Central memory CD8-positive, alpha-beta T cell (primary cell): Measurements from ENCODE around the gene RCAN1.

Experiments used
- ATAC-seq: fragments of 150-1000 bp; cut with Tn5 transposase; replicated peaks from 2 replicates; pipeline ENCODE4 v1.10.0; 2022; ENCODE audit warnings: mild to moderate bottlenecking, moderate FRiP score, moderate number of reproducible peaks; ENCODE audit not compliant: poor library complexity, severe bottlenecking; ENCODE audit errors: extremely low read depth
- DNase-seq, 2 donors: peaks; one replicate each; pipeline ENCODE4 v3.0.0; 2021; ENCODE audit warnings: low spot score in 2 of 2
- H3K27ac Mint-ChIP-seq: one replicate; pipeline ENCODE4 v1.8.0; 2022; ENCODE audit warnings: low read depth, mild to moderate bottlenecking, moderate library complexity, mixed read lengths
- H3K27me3 Mint-ChIP-seq: one replicate; pipeline ENCODE4 v1.8.0; 2022; ENCODE audit warnings: mixed read lengths
- H3K36me3 Mint-ChIP-seq: one replicate; pipeline ENCODE4 v1.8.0; 2022; ENCODE audit warnings: mild to moderate bottlenecking, moderate library complexity, mixed read lengths; ENCODE audit not compliant: insufficient read depth
- H3K4me1 Mint-ChIP-seq: one replicate; pipeline ENCODE4 v1.8.0; 2022; ENCODE audit warnings: mixed read lengths
- H3K4me3 Mint-ChIP-seq: one replicate; pipeline ENCODE4 v1.8.0; 2022; ENCODE audit warnings: mild to moderate bottlenecking, moderate library complexity, mixed read lengths
- H3K9me3 Mint-ChIP-seq: one replicate; pipeline ENCODE4 v1.8.0; 2022; ENCODE audit warnings: mixed read lengths

The RCAN1 gene

GRCh38 chr21:34536311-34536710 lies 78.6 kb downstream of the RCAN1 start:
- ATAC-seq, result no peak
- H3K27ac Mint-ChIP-seq, result no peak overlapping the region
- no peak overlapping the region for H3K4me3 Mint-ChIP-seq
- H3K9me3 Mint-ChIP-seq, result no peaks in the 10 kb centered on the region
- H3K36me3 Mint-ChIP-seq, result peaks cover 4% of the 10 kb centered on the region
- H3K27me3 Mint-ChIP-seq, result no peaks in the 10 kb centered on the region
- DNase-seq, result no peak
- peaks cover 21% of the 10 kb centered on the region for H3K4me1 Mint-ChIP-seq

GRCh38 chr21:34535886-34536285 lies 79.0 kb downstream of the RCAN1 start:
- Mint-ChIP-seq H3K36me3 (peaks cover 4% of the 10 kb centered on the region), H3K27ac (no peak overlapping the region)

GRCh38 chr21:34534522-34534921 lies 80.4 kb downstream of the RCAN1 start:
- Mint-ChIP-seq H3K4me1 (peaks cover 28% of the 10 kb centered on the region), H3K4me3 (no peak overlapping the region), H3K36me3 (peaks cover 3% of the 10 kb centered on the region), H3K27me3 (no peaks in the 10 kb centered on the region), H3K27ac (no peak overlapping the region), H3K9me3 (peaks cover 5% of the 10 kb centered on the region)
- DNase-seq (no peak), ATAC-seq (no peak)

More at GRCh38 chr21:34535886-34536285, 79.0 kb downstream of the RCAN1 start:
- H3K4me3 Mint-ChIP-seq, result no peak overlapping the region
- DNase-seq (no peak), ATAC-seq (no peak)
- no peaks in the 10 kb centered on the region for H3K9me3 Mint-ChIP-seq
- H3K27me3 Mint-ChIP-seq, result no peaks in the 10 kb centered on the region
- H3K4me1 Mint-ChIP-seq, result peaks cover 23% of the 10 kb centered on the region

GRCh38 chr21:34533938-34534337 lies 81.0 kb downstream of the RCAN1 start:
- Mint-ChIP-seq H3K4me3 (no peak overlapping the region), H3K4me1 (peaks cover 28% of the 10 kb centered on the region), H3K27me3 (no peaks in the 10 kb centered on the region), H3K36me3 (peaks cover 3% of the 10 kb centered on the region), H3K9me3 (peaks cover 5% of the 10 kb centered on the region), H3K27ac (no peak overlapping the region)
- DNase-seq (no peak), ATAC-seq (no peak)

- Mint-ChIP-seq H3K27me3 (no peaks in the 10 kb centered on the region), H3K27ac (no peak overlapping the region), H3K9me3 (peaks cover 5% of the 10 kb centered on the region), H3K36me3 (no peaks in the 10 kb centered on the region), H3K4me1 (peaks cover 36% of the 10 kb centered on the region), H3K4me3 (no peak overlapping the region)
- DNase-seq (no peak), ATAC-seq (no peak)
Measured at GRCh38 chr21:34531399-34531798, 83.5 kb downstream of the RCAN1 start.

GRCh38 chr21:34530261-34530660 lies 84.7 kb downstream of the RCAN1 start:
- Mint-ChIP-seq H3K4me3 (no peak overlapping the region), H3K36me3 (no peaks in the 10 kb centered on the region), H3K27ac (no peak overlapping the region), H3K27me3 (no peaks in the 10 kb centered on the region), H3K4me1 (peaks cover 39% of the 10 kb centered on the region), H3K9me3 (peaks cover 5% of the 10 kb centered on the region)
- ATAC-seq (no peak), DNase-seq (no peak)

- H3K4me3 Mint-ChIP-seq, result no peak overlapping the region
- peaks cover 5% of the 10 kb centered on the region for H3K9me3 Mint-ChIP-seq
- H3K27ac Mint-ChIP-seq, result no peak overlapping the region
- ATAC-seq (no peak), DNase-seq (no peak)
- peaks cover 27% of the 10 kb centered on the region for H3K4me1 Mint-ChIP-seq
- H3K27me3 Mint-ChIP-seq, result no peaks in the 10 kb centered on the region
- H3K36me3 Mint-ChIP-seq, result no peaks in the 10 kb centered on the region
Measured at GRCh38 chr21:34528131-34528561, 86.8 kb downstream of the RCAN1 start.

- Mint-ChIP-seq H3K9me3 (peaks cover 5% of the 10 kb centered on the region), H3K27me3 (no peaks in the 10 kb centered on the region), H3K27ac (peak overlapping the region; percentile 38), H3K36me3 (no peaks in the 10 kb centered on the region), H3K4me1 (peaks cover 27% of the 10 kb centered on the region), H3K4me3 (peak overlapping the region; percentile 51)
- ATAC-seq, result no peak
- DNase-seq, result no peak
Measured at GRCh38 chr21:34526618-34527290, 88.2 kb downstream of the RCAN1 start.

GRCh38 chr21:34526241-34526617 lies 88.7 kb downstream of the RCAN1 start:
- Mint-ChIP-seq H3K27ac (peak overlapping the region; percentile 38), H3K27me3 (no peaks in the 10 kb centered on the region), H3K9me3 (peaks cover 5% of the 10 kb centered on the region), H3K4me1 (peaks cover 22% of the 10 kb centered on the region), H3K4me3 (peak overlapping the region; percentile 51), H3K36me3 (no peaks in the 10 kb centered on the region)
- ATAC-seq (no peak), DNase-seq (no peak)

- Mint-ChIP-seq H3K4me1 (peaks cover 19% of the 10 kb centered on the region), H3K4me3 (no peak overlapping the region), H3K27me3 (no peaks in the 10 kb centered on the region), H3K9me3 (peaks cover 3% of the 10 kb centered on the region), H3K36me3 (no peaks in the 10 kb centered on the region), H3K27ac (no peak overlapping the region)
- ATAC-seq (no peak), DNase-seq (no peak)
Measured at GRCh38 chr21:34524646-34525601, 90.0 kb downstream of the RCAN1 start.

GRCh38 chr21:34523019-34523555 lies 91.8 kb downstream of the RCAN1 start:
- no peak overlapping the region for H3K4me3 Mint-ChIP-seq
- DNase-seq, result no peak
- H3K9me3 Mint-ChIP-seq, result no peaks in the 10 kb centered on the region
- no peak overlapping the region for H3K27ac Mint-ChIP-seq
- H3K4me1 Mint-ChIP-seq, result peaks cover 18% of the 10 kb centered on the region
- H3K27me3 Mint-ChIP-seq, result no peaks in the 10 kb centered on the region
- ATAC-seq, result no peak
- peaks cover 2% of the 10 kb centered on the region for H3K36me3 Mint-ChIP-seq

GRCh38 chr21:34522284-34522683 lies 92.6 kb downstream of the RCAN1 start:
- Mint-ChIP-seq H3K27me3 (no peaks in the 10 kb centered on the region), H3K4me1 (peaks cover 22% of the 10 kb centered on the region), H3K36me3 (peaks cover 2% of the 10 kb centered on the region), H3K4me3 (no peak overlapping the region), H3K9me3 (no peaks in the 10 kb centered on the region), H3K27ac (no peak overlapping the region)
- DNase-seq (no peak), ATAC-seq (no peak)
